Muscle layer of duodenum (tissue), 2 donors: ENCODE measurements around the gene SNRNP200.
"Not testable (repeated sequence)": the region's sequence is repeated elsewhere in the genome, so short reads cannot be mapped to it uniquely, and the experiment has no call there.

ENCODE experiments used
- H3K27ac ChIP-seq: one replicate; pipeline ENCODE4 v1.7.0; 2013; ENCODE audit warnings: mild to moderate bottlenecking, low read length
- H3K27me3 ChIP-seq: one replicate; pipeline ENCODE4 v1.7.0; 2013; ENCODE audit warnings: low read depth, mild to moderate bottlenecking, control low read depth, low read length
- H3K36me3 ChIP-seq, 2 donors: one replicate each; pipeline ENCODE4 v1.7.0; 2013; ENCODE audit warnings: low read length in 2 of 2, control low read depth in 1 of 2, mild to moderate bottlenecking in 1 of 2; ENCODE audit not compliant: insufficient read depth in 2 of 2, control insufficient read depth in 1 of 2
- H3K4me1 ChIP-seq, 2 donors: one replicate each; pipeline ENCODE4 v1.7.0; 2013; ENCODE audit warnings: low read length in 2 of 2, mild to moderate bottlenecking in 2 of 2, control low read depth in 1 of 2, moderate library complexity in 1 of 2; ENCODE audit not compliant: insufficient read depth in 2 of 2, control insufficient read depth in 1 of 2
- H3K4me3 ChIP-seq, 2 donors: one replicate each; pipeline ENCODE4 v1.7.0; 2013; ENCODE audit warnings: low read length in 2 of 2, low read depth in 1 of 2, mild to moderate bottlenecking in 1 of 2
- H3K9me3 ChIP-seq, 2 donors: one replicate each; pipeline ENCODE4 v1.7.0; 2013; ENCODE audit warnings: low read length in 2 of 2, control low read depth in 1 of 2, mild to moderate bottlenecking in 1 of 2; ENCODE audit not compliant: control insufficient read depth in 1 of 2
- donor health status: healthy.

SNRNP200 gene

DNA sequence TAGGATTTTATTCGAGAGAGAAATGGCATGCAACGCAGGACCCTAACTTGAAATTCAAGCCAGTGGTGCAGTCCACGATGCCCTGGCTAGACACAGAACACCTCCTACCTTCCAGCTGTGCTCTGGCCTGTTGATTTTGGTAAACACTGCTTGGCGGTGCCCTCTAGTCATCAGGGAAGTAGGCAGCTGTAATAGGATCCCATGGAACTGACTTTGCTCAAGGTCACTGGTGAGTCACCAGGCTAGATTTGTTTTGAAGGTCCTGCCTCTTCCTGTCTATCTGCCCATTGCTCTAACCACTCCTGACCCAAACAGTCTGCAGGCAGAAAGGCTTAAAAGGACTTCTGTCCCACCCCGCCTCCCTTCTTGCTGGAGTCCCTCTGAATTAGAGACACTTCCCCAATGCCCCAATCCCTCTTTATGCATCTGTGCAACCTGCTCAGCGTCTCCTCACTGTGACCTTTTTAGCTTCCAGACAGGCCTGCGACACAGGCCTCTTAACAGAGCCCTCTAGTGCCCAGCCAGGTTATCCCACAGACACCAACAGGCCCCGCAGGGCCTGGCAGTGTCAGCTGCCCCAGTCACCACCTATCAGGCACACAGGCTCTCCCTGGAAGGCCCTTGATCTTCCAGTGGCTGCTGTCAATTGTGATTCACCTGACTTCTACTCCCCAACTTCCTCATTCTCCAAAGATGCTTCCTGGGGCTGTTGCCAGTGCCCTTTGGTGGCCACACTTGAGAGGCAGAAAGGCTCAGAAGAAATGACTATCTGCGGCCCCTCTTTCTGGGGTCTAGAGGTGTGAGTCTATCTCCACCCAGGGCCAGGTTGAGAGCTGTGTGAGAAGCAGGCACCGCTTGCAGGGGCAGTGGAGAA, 44.7 kb downstream of the SNRNP200 start:
- H3K27me3 ChIP-seq, result no peaks in the 10 kb centered on the region
- no peaks in the 10 kb centered on the region for H3K9me3 ChIP-seq
- H3K27ac ChIP-seq, result peak overlapping the region; percentile 90
- H3K4me3 ChIP-seq, result peak overlapping the region; percentile 36 to 38
- peaks cover 42 to 68% of the 10 kb centered on the region in 2 donors for H3K4me1 ChIP-seq
- H3K36me3 ChIP-seq, result peaks cover 9 to 11% of the 10 kb centered on the region in 2 donors

DNA sequence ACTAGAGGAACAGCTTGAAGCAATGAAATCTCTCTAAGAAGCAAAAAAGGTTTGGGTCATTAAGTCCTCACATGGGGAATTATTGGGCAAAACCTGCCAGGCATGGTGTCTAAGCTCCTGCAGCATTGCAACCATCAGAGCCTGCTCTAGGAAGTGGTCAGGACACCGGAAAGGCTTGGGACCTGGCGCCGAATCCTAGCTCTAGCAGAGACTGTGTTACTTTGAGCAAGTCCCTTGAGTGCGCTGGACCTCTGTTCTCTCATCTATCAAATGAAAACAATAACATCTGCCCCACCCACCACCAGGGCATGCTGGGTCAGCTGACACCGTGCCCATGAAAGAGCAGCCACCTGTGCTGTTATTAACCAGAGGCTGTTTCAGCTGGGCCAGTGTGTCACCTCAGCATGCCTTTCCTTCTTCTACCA, 45.8 kb downstream of the SNRNP200 start:
- Histone ChIP-seq H3K36me3 (peaks cover 20 to 21% of the 10 kb centered on the region in 2 donors), H3K4me3 (peak overlapping the region in 1 of 2 donors; percentile 38), H3K4me1 (peaks cover 42 to 62% of the 10 kb centered on the region in 2 donors), H3K27me3 (no peaks in the 10 kb centered on the region), H3K9me3 (no peaks in the 10 kb centered on the region), H3K27ac (peak overlapping the region; percentile 90)

DNA sequence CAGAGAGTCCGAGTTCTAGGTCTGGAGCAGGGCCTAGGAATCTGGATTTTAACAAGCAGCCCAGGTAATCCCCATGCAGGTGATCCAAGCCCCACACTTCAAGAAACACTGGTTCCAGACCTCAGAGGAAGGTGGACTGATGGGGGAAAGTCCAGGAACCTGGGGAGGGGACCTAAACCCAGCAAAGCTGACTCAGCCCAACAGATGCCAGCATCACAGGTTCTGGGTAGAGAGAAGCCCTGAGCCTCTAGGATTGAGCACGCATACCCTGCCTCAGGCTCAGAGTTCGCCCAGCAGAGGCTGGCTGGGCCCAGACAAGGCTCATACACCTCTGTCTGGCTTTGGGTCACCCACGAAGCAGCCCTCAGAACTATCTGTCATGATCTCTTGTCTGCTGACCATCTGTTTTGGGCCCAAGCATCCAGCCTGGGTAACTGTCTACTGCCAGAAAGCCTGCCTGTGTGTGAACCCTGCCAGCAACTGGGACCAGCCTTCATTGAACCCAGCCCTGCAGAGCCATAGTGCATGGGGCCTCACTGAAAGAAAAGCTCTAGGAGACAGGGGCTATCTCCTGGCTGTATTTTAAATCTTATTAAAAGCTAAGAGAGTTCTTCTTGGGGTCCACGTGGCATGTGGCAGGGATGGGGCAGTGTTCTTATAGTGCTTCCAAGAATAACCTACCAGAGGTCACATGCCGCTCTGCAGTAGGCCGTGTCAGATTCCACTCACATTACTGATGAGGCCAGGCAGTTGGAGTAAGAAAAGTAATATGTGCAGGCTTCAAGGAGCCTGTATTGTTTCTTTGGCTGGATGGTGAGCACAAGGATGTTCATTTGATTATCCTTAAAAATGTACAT, 47.0 kb downstream of the SNRNP200 start:
- Histone ChIP-seq H3K27ac (peak overlapping the region; percentile 70), H3K9me3 (no peaks in the 10 kb centered on the region), H3K36me3 (peaks cover 28 to 31% of the 10 kb centered on the region in 2 donors), H3K4me3 (no peak overlapping the region), H3K4me1 (peaks cover 35 to 50% of the 10 kb centered on the region in 2 donors), H3K27me3 (no peaks in the 10 kb centered on the region)

- not testable (repeated sequence) for H3K4me3 ChIP-seq, H3K27me3 ChIP-seq, H3K9me3 ChIP-seq
- Histone ChIP-seq H3K4me1 (peaks cover 35 to 50% of the 10 kb centered on the region in 2 donors), H3K27ac (peak overlapping the region; percentile 70), H3K36me3 (peaks cover 35 to 37% of the 10 kb centered on the region in 2 donors)
Observed at GRCh38 chr2:96257744-96258143, 47.6 kb downstream of the SNRNP200 start.

DNA sequence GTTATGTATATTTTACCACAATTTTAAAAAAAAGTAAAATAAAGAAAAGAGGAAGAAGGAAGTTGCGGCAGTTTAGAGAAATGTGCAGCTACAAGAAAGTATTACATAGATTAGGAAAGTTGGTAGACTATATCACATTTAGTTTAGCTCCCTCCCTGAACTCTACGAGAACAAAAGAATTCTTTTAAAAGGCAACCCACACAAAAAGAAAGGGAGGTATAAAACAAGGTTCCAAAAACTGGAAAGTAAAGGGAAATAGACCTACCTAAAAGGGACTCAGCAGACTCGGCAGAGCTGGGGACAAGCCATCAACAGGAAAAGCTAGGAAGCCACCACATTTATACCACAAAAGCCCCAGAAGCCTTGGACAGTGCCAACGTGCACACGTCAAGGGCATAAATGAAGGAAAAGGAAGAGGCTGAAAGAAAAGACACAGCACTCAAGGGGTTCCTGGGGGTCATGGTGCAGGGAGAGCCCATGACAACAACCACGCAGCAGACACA, 48.7 kb downstream of the SNRNP200 start:
- Histone ChIP-seq H3K27ac (peak overlapping the region; percentile 41), H3K36me3 (peaks cover 46 to 47% of the 10 kb centered on the region in 2 donors), H3K9me3 (no peaks in the 10 kb centered on the region), H3K27me3 (no peaks in the 10 kb centered on the region), H3K4me1 (peaks cover 34 to 49% of the 10 kb centered on the region in 2 donors), H3K4me3 (no peak overlapping the region)

- Histone ChIP-seq H3K36me3 (peaks cover 47 to 51% of the 10 kb centered on the region in 2 donors), H3K27me3 (no peaks in the 10 kb centered on the region), H3K4me3 (no peak overlapping the region), H3K9me3 (no peaks in the 10 kb centered on the region), H3K4me1 (peaks cover 14 to 32% of the 10 kb centered on the region in 2 donors), H3K27ac (no peak overlapping the region)
Observed at GRCh38 chr2:96254571-96254970, 50.8 kb downstream of the SNRNP200 start.

GRCh38 chr2:96253006-96253405, 52.3 kb downstream of the SNRNP200 start:
- Histone ChIP-seq H3K27ac (no peak overlapping the region), H3K9me3 (no peaks in the 10 kb centered on the region), H3K36me3 (peaks cover 42 to 43% of the 10 kb centered on the region in 2 donors), H3K27me3 (no peaks in the 10 kb centered on the region), H3K4me3 (no peak overlapping the region), H3K4me1 (peaks cover 2 to 19% of the 10 kb centered on the region in 2 donors)

DNA sequence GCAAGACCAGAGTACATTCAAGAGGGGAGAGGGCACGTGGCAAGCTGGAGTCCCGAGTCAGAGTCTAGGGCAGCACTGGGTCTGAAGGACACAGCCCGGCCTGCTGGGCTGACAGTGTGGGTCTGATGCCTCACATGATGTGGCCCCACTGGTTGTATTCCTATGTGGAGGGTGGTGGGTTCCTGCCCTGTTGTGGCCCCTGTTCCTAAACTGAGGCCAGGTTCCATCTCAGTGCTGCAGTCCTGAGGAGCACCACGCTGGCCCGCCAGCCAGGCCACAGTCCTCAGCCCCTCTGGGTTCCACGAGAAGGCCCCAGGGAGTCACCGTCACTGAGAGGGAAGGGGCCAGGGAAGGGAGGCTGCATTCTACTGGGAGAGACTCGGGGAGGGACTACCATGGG, 52.8 kb downstream of the SNRNP200 start:
- no peak overlapping the region for H3K27ac ChIP-seq
- no peaks in the 10 kb centered on the region for H3K9me3 ChIP-seq
- peaks cover 0 to 14% of the 10 kb centered on the region in 2 donors for H3K4me1 ChIP-seq
- H3K27me3 ChIP-seq, result no peaks in the 10 kb centered on the region
- no peak overlapping the region for H3K4me3 ChIP-seq
- peaks cover 42 to 43% of the 10 kb centered on the region in 2 donors for H3K36me3 ChIP-seq

- H3K27ac ChIP-seq, result no peak overlapping the region
Observed at GRCh38 chr2:96251721-96252292, 53.5 kb downstream of the SNRNP200 start.

DNA sequence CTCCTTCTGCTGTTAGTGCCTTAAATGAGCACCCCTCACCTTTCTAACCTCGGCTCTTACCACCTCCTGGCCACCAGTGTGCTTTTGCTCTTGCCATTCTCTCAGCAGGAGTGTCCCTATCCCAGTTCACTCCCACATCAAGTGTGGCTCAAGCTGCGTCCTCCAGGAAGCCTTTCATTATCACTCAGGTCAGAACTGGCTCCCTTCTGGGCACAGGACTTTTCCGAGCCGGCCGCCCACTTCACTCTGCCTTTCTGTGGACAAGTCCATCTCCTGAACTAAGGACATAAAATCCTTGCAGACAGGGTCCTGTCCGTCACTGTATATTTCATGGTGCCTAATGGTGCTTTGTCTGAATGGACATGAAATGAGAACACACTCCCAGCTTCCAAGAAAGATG, 55.2 kb downstream of the SNRNP200 start:
- Histone ChIP-seq H3K9me3 (no peaks in the 10 kb centered on the region), H3K27ac (no peak overlapping the region), H3K4me3 (no peak overlapping the region), H3K4me1 (peaks cover 0 to 11% of the 10 kb centered on the region in 2 donors), H3K27me3 (no peaks in the 10 kb centered on the region), H3K36me3 (peaks cover 35 to 40% of the 10 kb centered on the region in 2 donors)

More at GRCh38 chr2:96251721-96252292, 53.5 kb downstream of the SNRNP200 start:
- H3K4me3 ChIP-seq, result no peak overlapping the region
- H3K27me3 ChIP-seq, result no peaks in the 10 kb centered on the region
- H3K36me3 ChIP-seq, result peaks cover 42 to 43% of the 10 kb centered on the region in 2 donors
- no peaks in the 10 kb centered on the region for H3K9me3 ChIP-seq
- H3K4me1 ChIP-seq, result peaks cover 0 to 11% of the 10 kb centered on the region in 2 donors
